CD14-positive monocyte (primary cell): ENCODE measurements around the gene KRTAP10-5. TPM values are rescaled to one million over a fixed set of nuclear protein-coding genes. Genes with fewer than 3 reads are reported as not detected.

ENCODE experiments used
- DNase-seq, 3 donors: peaks; one replicate each; pipeline ENCODE4 v3.0.0-alpha.2; 2011 to 2022
- H2AFZ ChIP-seq: 2 replicates; pipeline ENCODE4 v1.6.0; 2012; ENCODE audit warnings: mild to moderate bottlenecking, low read depth, low read length, inconsistent platforms; ENCODE audit not compliant: insufficient read depth, poor library complexity, severe bottlenecking
- H3K27ac ChIP-seq, 2 donors: 1 replicate in 1 of 2; 2 replicates in 1 of 2; pipeline ENCODE4 v1.5.1; 2012 to 2013; ENCODE audit warnings: low read length in 2 of 2, control low read depth in 1 of 2, inconsistent platforms in 1 of 2, low read depth in 1 of 2, mild to moderate bottlenecking in 1 of 2
- H3K27me3 ChIP-seq, 2 donors: one replicate each; pipeline versions ENCODE4 v1.6.0 to v1.6.1; 2011 to 2013; ENCODE audit warnings: low read length in 2 of 2; ENCODE audit not compliant: control insufficient read depth in 2 of 2, insufficient read depth in 2 of 2
- H3K36me3 ChIP-seq, 2 donors: replicated peaks in 1 of 2; 1 replicate in 1 of 2; 2 replicates in 1 of 2; pipeline versions ENCODE4 v1.5.1 to v1.6.1; 2012 to 2013; ENCODE audit warnings: low read length in 2 of 2, control low read depth in 1 of 2, inconsistent platforms in 1 of 2, mild to moderate bottlenecking in 1 of 2; ENCODE audit not compliant: insufficient read depth in 2 of 2, control insufficient read depth in 1 of 2
- H3K4me1 ChIP-seq, 2 donors: 1 replicate in 1 of 2; 2 replicates in 1 of 2; pipeline versions ENCODE4 v1.5.1 to v1.6.1; 2012 to 2013; ENCODE audit warnings: low read length in 2 of 2, control low read depth in 1 of 2, inconsistent platforms in 1 of 2, mild to moderate bottlenecking in 1 of 2, moderate library complexity in 1 of 2; ENCODE audit not compliant: insufficient read depth in 2 of 2, control insufficient read depth in 1 of 2
- H3K4me2 ChIP-seq: replicated peaks from 2 replicates; pipeline ENCODE3; 2012; ENCODE audit warnings: low read length, moderate library complexity, mild to moderate bottlenecking; ENCODE audit not compliant: poor library complexity, severe bottlenecking; ENCODE audit errors: extremely low read depth
- H3K4me3 ChIP-seq, 3 experiments: fragments of 200-600 bp in 1 of 3; sonication (generic) in 1 of 3; replicated peaks in 1 of 3; 1 replicate in 2 of 3; 2 replicates in 1 of 3; pipeline ENCODE4 v1.5.1; 2011 to 2013; ENCODE audit warnings: low read length in 3 of 3, mild to moderate bottlenecking in 3 of 3, control low read depth in 2 of 3, low read depth in 2 of 3, inconsistent platforms in 1 of 3, moderate library complexity in 1 of 3
- H3K79me2 ChIP-seq: 2 replicates; pipeline ENCODE4 v1.6.0; 2012; ENCODE audit warnings: mild to moderate bottlenecking, control low read depth, inconsistent platforms, low read length, moderate library complexity; ENCODE audit not compliant: insufficient read depth
- H3K9ac ChIP-seq: 2 replicates; pipeline ENCODE4 v1.6.0; 2017; ENCODE audit warnings: low read length, mild to moderate bottlenecking; ENCODE audit not compliant: insufficient read depth, poor library complexity, severe bottlenecking
- H3K9me3 ChIP-seq, 2 donors: replicated peaks in 1 of 2; 1 replicate in 1 of 2; 2 replicates in 1 of 2; pipeline versions ENCODE4 v1.5.1 to v1.6.1; 2012 to 2013; ENCODE audit warnings: low read length in 2 of 2, control low read depth in 1 of 2; ENCODE audit not compliant: control insufficient read depth in 1 of 2, insufficient read depth in 1 of 2
- H4K20me1 ChIP-seq: 2 replicates; pipeline ENCODE4 v1.6.0; 2012; ENCODE audit warnings: mild to moderate bottlenecking, low read length, control low read depth, moderate library complexity; ENCODE audit not compliant: insufficient read depth
- H3K27ac Mint-ChIP-seq, 7 donors: one replicate each; pipeline ENCODE4 v1.8.0; 2020; ENCODE audit warnings: mild to moderate bottlenecking in 7 of 7, mixed read lengths in 7 of 7, moderate library complexity in 6 of 7, inconsistent platforms in 2 of 7
- H3K27me3 Mint-ChIP-seq, 3 donors: one replicate each; pipeline ENCODE4 v1.8.0; 2021 to 2022; ENCODE audit warnings: low read depth in 3 of 3, mild to moderate bottlenecking in 3 of 3, mixed read lengths in 3 of 3, moderate library complexity in 3 of 3, inconsistent platforms in 1 of 3
- H3K36me3 Mint-ChIP-seq, 2 donors: one replicate each; pipeline ENCODE4 v1.8.0; 2020; ENCODE audit warnings: mixed read lengths in 2 of 2, inconsistent platforms in 1 of 2, mild to moderate bottlenecking in 1 of 2
- H3K4me1 Mint-ChIP-seq: one replicate; pipeline ENCODE4 v1.8.0; 2020; ENCODE audit warnings: mild to moderate bottlenecking, mixed read lengths
- H3K4me3 Mint-ChIP-seq, 2 donors: one replicate each; pipeline ENCODE4 v1.8.0; 2020; ENCODE audit warnings: mild to moderate bottlenecking in 2 of 2, mixed read lengths in 2 of 2, moderate library complexity in 1 of 2
- H3K9me3 Mint-ChIP-seq, 7 donors: one replicate each; pipeline ENCODE4 v1.8.0; 2020 to 2022; ENCODE audit warnings: mixed read lengths in 7 of 7, mild to moderate bottlenecking in 6 of 7, moderate library complexity in 6 of 7, inconsistent platforms in 2 of 7
- CTCF ChIP-seq: fragments of 200-600 bp; IDR thresholded peaks from one replicate; pipeline ENCODE4 v1.8.0; 2022; ENCODE audit warnings: antibody characterized with exemption, mild to moderate bottlenecking
- WGBS: methylation state at CpG from one replicate; pipeline ENCODE4 v1.1.5; 2013; ENCODE audit warnings: missing lambda C conversion rate; ENCODE audit not compliant: insufficient coverage; 5-methylcytosine and 5-hydroxymethylcytosine counted together
- intact Hi-C, 2 donors: fragments of 100-400 bp; cut with micrococcal nuclease; formaldehyde crosslinking; loops; one replicate each; pipeline versions ENCODE4 v1.15.0 to v1.15.1; 2023
- polyA plus RNA-seq, 3 donors: library from polyadenylated mRNA; depleted of rRNA in 1 of 3; unstranded in 2 of 3; stranded (reverse) in 1 of 3; fragments of 300-500 nt in 2 of 3; fragments of >200 nt in 1 of 3; fragmentation: Illumina TruSeq in 2 of 3; gene quantifications; 1 replicate in 2 of 3; 2 replicates in 1 of 3; pipeline ENCODE4 v1.2.3, GENCODE V29; 2012 to 2021

The KRTAP10-5 gene
- polyA plus RNA-seq, 3 donors: not detected

DNA sequence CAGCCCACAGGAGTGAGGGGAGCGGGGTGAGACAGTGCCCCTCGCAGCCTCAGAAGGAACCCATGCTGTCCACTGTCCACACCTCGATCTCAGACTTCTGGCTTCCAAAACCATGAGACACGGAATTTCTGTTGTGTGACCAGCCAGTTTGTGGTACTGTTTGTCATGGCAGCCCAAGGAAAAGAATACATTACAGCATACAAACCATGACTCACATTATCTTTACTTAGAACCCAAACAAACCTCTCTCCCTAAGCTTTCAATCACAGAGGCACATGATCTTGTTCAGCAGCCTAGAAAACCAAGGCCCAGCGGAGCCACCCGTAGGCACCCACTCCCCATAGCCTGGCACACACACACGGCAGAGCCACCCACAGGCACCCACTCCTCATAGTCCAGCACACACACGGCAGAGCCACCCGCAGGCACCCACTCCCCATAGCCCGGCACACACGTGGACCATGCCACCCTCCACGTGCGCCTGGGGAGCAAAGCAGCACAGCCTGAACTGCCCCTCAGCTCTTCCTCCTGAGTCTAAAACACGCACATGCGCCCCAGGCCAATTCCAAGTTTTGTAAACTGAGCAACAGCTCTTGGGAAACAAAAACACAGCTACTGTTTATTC, 7.3 kb downstream of the KRTAP10-5 start:
- Histone ChIP-seq H3K4me2 (no peak overlapping the region), H3K9me3 (peaks cover 5 to 31% of the 10 kb centered on the region in 2 donors), H3K4me1 (no peaks in the 10 kb centered on the region), H3K9ac (no peak overlapping the region), H3K27me3 (no peaks in the 10 kb centered on the region), H4K20me1 (no peaks in the 10 kb centered on the region), H3K4me3 (no peak overlapping the region), H2AFZ (no peak overlapping the region), H3K79me2 (no peaks in the 10 kb centered on the region), H3K27ac (no peak overlapping the region), H3K36me3 (no peaks in the 10 kb centered on the region)
- Mint-ChIP-seq H3K4me3 (no peak overlapping the region), H3K4me1 (no peaks in the 10 kb centered on the region), H3K36me3 (no peaks in the 10 kb centered on the region), H3K27ac (peak overlapping the region in 1 of 7 donors; percentile 66), H3K9me3 (peaks cover 14 to 44% (median 31%) of the 10 kb centered on the region in 7 donors), H3K27me3 (peaks cover 6 to 19% (median 11%) of the 10 kb centered on the region in 3 donors)
- DNase-seq: no peak
- WGBS: 88% methylated on average over 15 of the region's 15 CpGs
- TF ChIP-seq CTCF: no peak
- intact Hi-C loops: no loop called here

DNA sequence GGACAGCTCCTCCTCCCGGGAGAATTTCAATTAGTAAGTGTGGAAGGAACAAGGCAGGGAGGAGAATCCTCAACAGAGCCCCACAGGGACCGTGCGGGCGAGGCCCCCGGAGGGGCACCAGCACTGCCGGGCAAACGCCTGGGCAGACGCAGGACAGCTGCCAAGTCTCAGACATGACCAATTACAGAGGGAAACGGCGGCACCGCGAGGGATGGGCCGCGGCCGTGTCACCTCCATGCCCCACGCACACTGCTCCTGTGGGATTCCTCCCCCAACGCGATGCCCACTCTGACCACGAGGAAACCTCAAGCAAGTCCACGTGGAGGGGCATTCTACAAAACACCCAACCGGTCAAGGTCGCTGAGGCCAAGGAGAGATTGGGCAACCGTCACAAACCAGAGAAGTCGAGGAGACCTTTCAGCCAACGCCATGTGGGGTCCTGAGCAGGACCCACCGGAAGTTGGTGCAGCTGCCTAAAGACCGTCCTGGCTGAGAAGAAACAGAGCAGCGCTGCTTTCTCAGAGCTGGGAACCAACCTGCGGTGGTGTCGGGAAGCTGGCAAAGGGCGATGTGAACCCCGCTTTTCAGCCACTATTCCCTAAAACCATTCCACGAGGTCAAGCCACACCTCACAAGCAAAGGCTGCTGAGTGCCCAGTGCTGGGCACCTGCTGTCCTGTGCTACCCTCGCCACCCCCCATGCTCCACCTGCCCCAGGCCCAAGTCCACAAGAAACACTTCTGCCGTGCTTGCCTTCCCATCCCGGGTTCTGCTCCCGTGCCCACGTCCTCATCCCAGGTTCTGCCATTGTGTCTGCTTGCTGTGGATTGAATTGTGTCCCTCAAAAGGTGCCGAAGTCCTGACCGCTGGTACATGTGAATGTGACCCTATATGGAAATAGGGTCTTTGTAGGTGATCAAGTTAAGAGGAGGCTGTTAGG, 8.3 kb downstream of the KRTAP10-5 start:
- Histone ChIP-seq H3K4me2 (no peak overlapping the region), H3K36me3 (no peaks in the 10 kb centered on the region), H4K20me1 (no peaks in the 10 kb centered on the region), H3K9me3 (peaks cover 5 to 25% of the 10 kb centered on the region in 2 donors), H3K27me3 (no peaks in the 10 kb centered on the region), H3K4me1 (no peaks in the 10 kb centered on the region), H3K27ac (no peak overlapping the region), H3K79me2 (no peaks in the 10 kb centered on the region), H3K4me3 (no peak overlapping the region), H3K9ac (no peak overlapping the region), H2AFZ (no peak overlapping the region)
- intact Hi-C loops: no loop called here
- no peak for DNase-seq
- H3K36me3 Mint-ChIP-seq: no peaks in the 10 kb centered on the region
- TF ChIP-seq CTCF: no peak
- H3K4me3 Mint-ChIP-seq: no peak overlapping the region
- 92% methylated on average over 36 of the region's 40 CpGs for WGBS
- H3K27ac Mint-ChIP-seq: no peak overlapping the region
- peaks cover 6 to 18% (median 13%) of the 10 kb centered on the region in 3 donors for H3K27me3 Mint-ChIP-seq
- H3K4me1 Mint-ChIP-seq: no peaks in the 10 kb centered on the region
- H3K9me3 Mint-ChIP-seq: peaks cover 12 to 38% (median 23%) of the 10 kb centered on the region in 7 donors
